GM19455 (cell line): ENCODE data around the gene CNTN5.
A peak's percentile ranks its signal among the peaks of the same experiment; 100 is the strongest.

Source experiments
- ATAC-seq: cut with Tn5 transposase; IDR thresholded peaks from one replicate; pipeline ENCODE4 v1.9.1; 2021; ENCODE audit not compliant: unreplicated experiment

CNTN5 gene

GRCh38 chr11:99501655-99502054 lies 480.9 kb downstream of the CNTN5 start:
- ATAC-seq = no peak

GRCh38 chr11:99505316-99505715 lies 484.6 kb downstream of the CNTN5 start:
- ATAC-seq = no peak

GRCh38 chr11:99505831-99506230 lies 485.1 kb downstream of the CNTN5 start:
- no peak for ATAC-seq

- no peak for ATAC-seq
These were observed 489.1 kb downstream of the CNTN5 start for GRCh38 chr11:99509863-99510262.

- no peak for ATAC-seq
These were observed 492.6 kb downstream of the CNTN5 start for GRCh38 chr11:99513368-99513767.

GRCh38 chr11:99519095-99519494 lies 498.3 kb downstream of the CNTN5 start:
- ATAC-seq = no peak

GRCh38 chr11:99522467-99523173 lies 501.9 kb downstream of the CNTN5 start:
- ATAC-seq = no peak

GRCh38 chr11:99531468-99531867 lies 510.7 kb downstream of the CNTN5 start:
- ATAC-seq = no peak

GRCh38 chr11:99534812-99535211 lies 514.1 kb downstream of the CNTN5 start:
- no peak for ATAC-seq

- peak; percentile 55 for ATAC-seq
These were observed 514.7 kb downstream of the CNTN5 start for GRCh38 chr11:99535406-99535805.

GRCh38 chr11:99535819-99536218 lies 515.1 kb downstream of the CNTN5 start:
- no peak for ATAC-seq

GRCh38 chr11:99537681-99538080 lies 516.9 kb downstream of the CNTN5 start:
- ATAC-seq = no peak

- ATAC-seq = no peak
These were observed 524.9 kb downstream of the CNTN5 start for GRCh38 chr11:99545616-99546015.

GRCh38 chr11:99548264-99548663 lies 527.5 kb downstream of the CNTN5 start:
- ATAC-seq = no peak

- ATAC-seq = no peak
These were observed 533.6 kb downstream of the CNTN5 start for GRCh38 chr11:99554232-99554903.

GRCh38 chr11:99555486-99555885 lies 534.7 kb downstream of the CNTN5 start:
- ATAC-seq = no peak

- no peak for ATAC-seq
These were observed 544.6 kb downstream of the CNTN5 start for GRCh38 chr11:99565333-99565732.

GRCh38 chr11:99567334-99567956 lies 546.7 kb downstream of the CNTN5 start:
- no peak for ATAC-seq

- ATAC-seq = no peak
These were observed 548.1 kb downstream of the CNTN5 start for GRCh38 chr11:99568808-99569207.

- no peak for ATAC-seq
These were observed 550.3 kb downstream of the CNTN5 start for GRCh38 chr11:99571094-99571493.

GRCh38 chr11:99584830-99585229 lies 564.1 kb downstream of the CNTN5 start:
- ATAC-seq = no peak

GRCh38 chr11:99585606-99586005 lies 564.9 kb downstream of the CNTN5 start:
- no peak for ATAC-seq
